Right lobe of liver (tissue), 6 donors: Measurements from ENCODE around the gene CRTC1. TPM values are rescaled to one million over a fixed set of nuclear protein-coding genes. Genes with fewer than 3 reads are reported as not detected.

Source experiments
- ATAC-seq, 4 donors: fragments of 200-7000 bp; cut with Tn5 transposase; one replicate each; pipeline ENCODE4 v1.9.1; 2020; ENCODE audit warnings: mild to moderate bottlenecking in 4 of 4, moderate library complexity in 4 of 4
- DNase-seq, 3 donors: peaks; one replicate each; pipeline ENCODE4 v3.0.0-alpha.2; 2020
- H3K27ac ChIP-seq, 3 donors: fragments of 200-600 bp; one replicate each; pipeline ENCODE4 v1.8.0; 2022
- H3K27me3 ChIP-seq, 2 donors: fragments of 200-600 bp; one replicate each; pipeline ENCODE4 v1.8.0; 2022
- H3K36me3 ChIP-seq, 4 donors: fragments of 200-600 bp; sonication (generic) in 1 of 4; one replicate each; pipeline versions ENCODE4 v1.5.1 to v1.8.0; 2017 to 2022; ENCODE audit warnings: control low read depth in 1 of 4
- H3K4me1 ChIP-seq, 4 donors: fragments of 200-600 bp; sonication (generic) in 1 of 4; one replicate each; pipeline versions ENCODE4 v1.5.1 to v1.8.0; 2017 to 2022; ENCODE audit warnings: control low read depth in 1 of 4
- H3K4me3 ChIP-seq, 3 donors: fragments of 200-600 bp; one replicate each; pipeline ENCODE4 v1.8.0; 2022
- H3K9me3 ChIP-seq, 4 donors: fragments of 200-600 bp; sonication (generic) in 1 of 4; one replicate each; pipeline versions ENCODE4 v1.5.1 to v1.8.0; 2017 to 2022; ENCODE audit warnings: control low read depth in 1 of 4
- POLR2A ChIP-seq: fragments of 450-650 bp; IDR thresholded peaks from one replicate; pipeline ENCODE4 v1.6.1; 2017; ENCODE audit warnings: antibody characterized with exemption, mild to moderate bottlenecking
- WGBS: methylation state at CpG from one replicate; pipeline ENCODE4 v1.1.6; 2018; ENCODE audit warnings: low coverage, low lambda C conversion rate; ENCODE audit not compliant: insufficient coverage; ENCODE audit errors: missing lambda C conversion rate; 5-methylcytosine and 5-hydroxymethylcytosine counted together
- intact Hi-C, 2 donors: fragments of 100-400 bp; cut with DNase I; formaldehyde crosslinking; loops; one replicate each; pipeline versions ENCODE4 v1.11.2 to v1.14.1; 2022
- total RNA-seq, 6 experiments: library from RNA; depleted of rRNA in 2 of 6; stranded (reverse); fragments of >200 nt in 2 of 6; fragmentation: NEBNext Ultra II Directional in 3 of 6; extraction: Animal tissue kit (Norgen Biotek cat#: 25700) in 3 of 6; gene quantifications; one replicate each; pipeline versions ENCODE4 v1.1.0 to v1.2.4, GENCODE V29; 2016 to 2023
- TF ChIP-seq, protein P1 (sequence below), 4 donors: fragments of 200-600 bp in 3 of 4; fragments of 450-650 bp in 1 of 4; IDR thresholded peaks; one replicate each; pipeline versions ENCODE4 v1.5.1 to v1.8.0; 2016 to 2022; ENCODE audit warnings: antibody characterized with exemption in 4 of 4, mild to moderate bottlenecking in 2 of 4
- donor health status: DM: no; HTN: yes; CAD: no.
- donor health status: DM: no; HTN: no; CAD: no.
- donor health status: DM: no; HTN: no; CAD: no.
- donor health status: DM: no; HTN: yes; CAD: no.
- donor health status: DM: no; HTN: yes; CAD: no.

CRTC1 gene
- total RNA-seq, 6 experiments from 2014 or later, result 1.7 to 7.2 (median 4.9) TPM

DNA sequence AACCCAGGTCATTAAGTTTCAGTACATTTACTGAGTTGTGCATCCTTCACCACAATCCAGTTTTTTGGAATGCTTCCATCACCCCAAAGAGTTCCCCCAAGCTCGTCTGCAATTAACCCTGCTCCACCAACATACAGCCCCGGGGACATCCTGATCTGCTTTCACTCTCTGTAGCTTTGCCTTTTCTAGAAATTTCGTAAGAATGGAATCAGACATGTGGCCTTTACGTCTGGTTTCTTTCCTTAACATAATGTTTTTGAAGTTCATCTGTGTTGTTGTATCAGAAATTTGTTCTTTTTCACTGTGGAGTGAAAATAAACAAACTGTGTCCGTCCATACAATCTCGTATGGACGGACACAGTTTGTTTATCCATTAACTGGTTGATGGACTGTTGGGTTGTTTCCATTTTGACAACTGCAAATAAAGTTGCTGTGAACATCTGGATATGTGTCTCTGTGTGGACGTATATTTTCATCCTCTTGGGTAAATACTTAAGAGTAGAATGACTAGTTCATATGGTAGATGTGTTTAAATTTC, 43.7 kb upstream of the CRTC1 start:
- Histone ChIP-seq H3K4me1 (peaks cover 0 to 10% (median 0%) of the 10 kb centered on the region in 4 donors), H3K4me3 (no peak overlapping the region), H3K27ac (no peak overlapping the region), H3K9me3 (no peaks in the 10 kb centered on the region), H3K27me3 (no peaks in the 10 kb centered on the region), H3K36me3 (no peaks in the 10 kb centered on the region)
- 63% methylated on average over 8 of the region's 8 CpGs for WGBS
- intact Hi-C loops, result no loop called here
- DNase-seq (no peak), ATAC-seq (no peak)
- TF ChIP-seq, protein P1, sequence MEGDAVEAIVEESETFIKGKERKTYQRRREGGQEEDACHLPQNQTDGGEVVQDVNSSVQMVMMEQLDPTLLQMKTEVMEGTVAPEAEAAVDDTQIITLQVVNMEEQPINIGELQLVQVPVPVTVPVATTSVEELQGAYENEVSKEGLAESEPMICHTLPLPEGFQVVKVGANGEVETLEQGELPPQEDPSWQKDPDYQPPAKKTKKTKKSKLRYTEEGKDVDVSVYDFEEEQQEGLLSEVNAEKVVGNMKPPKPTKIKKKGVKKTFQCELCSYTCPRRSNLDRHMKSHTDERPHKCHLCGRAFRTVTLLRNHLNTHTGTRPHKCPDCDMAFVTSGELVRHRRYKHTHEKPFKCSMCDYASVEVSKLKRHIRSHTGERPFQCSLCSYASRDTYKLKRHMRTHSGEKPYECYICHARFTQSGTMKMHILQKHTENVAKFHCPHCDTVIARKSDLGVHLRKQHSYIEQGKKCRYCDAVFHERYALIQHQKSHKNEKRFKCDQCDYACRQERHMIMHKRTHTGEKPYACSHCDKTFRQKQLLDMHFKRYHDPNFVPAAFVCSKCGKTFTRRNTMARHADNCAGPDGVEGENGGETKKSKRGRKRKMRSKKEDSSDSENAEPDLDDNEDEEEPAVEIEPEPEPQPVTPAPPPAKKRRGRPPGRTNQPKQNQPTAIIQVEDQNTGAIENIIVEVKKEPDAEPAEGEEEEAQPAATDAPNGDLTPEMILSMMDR (IDR thresholded peaks at IDR 0.05), result no peak
- no peak for TF ChIP-seq POLR2A

DNA sequence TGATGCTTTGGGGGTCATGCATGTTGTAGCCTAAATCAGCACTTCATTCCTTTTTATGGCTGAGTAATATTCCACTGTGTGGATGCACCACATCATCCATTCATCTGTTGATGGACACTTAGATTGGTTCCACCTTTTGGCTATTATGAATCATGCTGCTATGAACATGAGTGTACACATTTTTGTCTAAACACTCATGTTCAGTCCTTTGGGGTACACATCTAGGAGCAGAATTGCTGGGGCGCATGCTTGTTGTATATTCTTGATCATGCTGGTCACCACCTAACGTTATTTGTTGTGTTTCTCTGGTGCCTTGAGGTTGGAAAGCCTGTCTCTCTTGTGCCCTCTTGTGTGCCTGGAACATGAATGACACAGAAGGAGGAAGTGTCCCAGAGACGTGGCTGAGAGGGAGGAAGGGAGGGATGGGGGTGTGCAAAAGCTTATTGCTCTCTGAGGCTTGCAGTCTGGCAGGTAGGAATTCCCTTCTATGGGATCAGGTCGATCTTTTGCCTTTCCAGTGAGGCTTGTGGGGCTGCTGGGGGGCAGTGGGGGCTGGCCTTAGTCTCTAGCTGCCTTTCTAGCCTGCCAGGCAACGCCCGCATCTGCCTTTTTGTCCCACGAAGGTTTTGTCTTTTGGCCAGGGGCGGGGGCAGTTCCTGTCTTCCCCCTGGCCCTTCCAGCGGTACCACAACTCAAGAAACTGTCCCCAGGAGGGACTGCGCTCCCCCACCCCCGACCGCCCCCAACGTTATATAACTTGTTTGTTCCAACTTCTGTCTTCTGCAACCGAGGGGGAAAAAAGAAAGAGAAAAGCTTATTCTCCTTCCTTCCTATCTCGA, 39.1 kb upstream of the CRTC1 start:
- H3K27ac ChIP-seq, result no peak overlapping the region
- ATAC-seq, result peak; percentile 28 to 62 (median 42)

DNA sequence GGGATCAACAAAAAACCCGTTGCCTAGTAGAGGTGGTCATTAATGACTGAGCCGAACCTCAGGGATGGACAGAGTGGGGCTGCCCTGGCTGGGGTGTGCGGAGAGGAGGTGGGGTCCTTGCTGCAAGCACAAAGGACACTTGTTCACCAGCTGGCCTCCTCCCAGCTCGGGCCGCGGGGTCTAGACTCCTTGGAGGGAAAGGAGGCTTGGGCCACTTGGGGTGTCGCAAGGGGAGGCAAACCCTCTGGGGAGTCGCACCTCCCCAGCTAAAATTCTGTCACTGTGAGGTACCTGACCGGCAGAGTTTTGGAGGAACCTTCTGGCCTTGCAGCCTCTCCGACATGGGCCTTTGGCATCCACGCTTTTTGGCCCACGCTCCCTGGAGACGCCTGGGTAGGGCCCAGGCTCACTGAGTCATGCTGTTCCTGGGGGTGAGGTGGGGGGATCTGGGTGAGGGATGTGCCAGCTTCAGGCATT, 38.4 kb upstream of the CRTC1 start:
- DNase-seq, result no peak
- TF ChIP-seq POLR2A, result no peak
- TF ChIP-seq, protein P1 (IDR thresholded peaks at IDR 0.05), result no peak
- Histone ChIP-seq H3K9me3 (no peaks in the 10 kb centered on the region), H3K27ac (no peak overlapping the region), H3K27me3 (no peaks in the 10 kb centered on the region), H3K4me3 (no peak overlapping the region), H3K4me1 (no peaks in the 10 kb centered on the region), H3K36me3 (no peaks in the 10 kb centered on the region)
- no peak for ATAC-seq
- intact Hi-C loops, result no loop called here
- 71% methylated on average over 3 of the region's 13 CpGs for WGBS

More for the DNA sequence above, 39.1 kb upstream of the CRTC1 start:
- no peak for DNase-seq
- H3K4me3 ChIP-seq, result no peak overlapping the region
- H3K4me1 ChIP-seq, result no peaks in the 10 kb centered on the region
- no peaks in the 10 kb centered on the region for H3K36me3 ChIP-seq
- TF ChIP-seq, protein P1 (IDR thresholded peaks at IDR 0.05), result no peak
- no peak for TF ChIP-seq POLR2A
- H3K27me3 ChIP-seq, result no peaks in the 10 kb centered on the region
- WGBS, result 59% methylated on average over 11 of the region's 15 CpGs
- H3K9me3 ChIP-seq, result no peaks in the 10 kb centered on the region
- intact Hi-C loops, result no loop called here

DNA sequence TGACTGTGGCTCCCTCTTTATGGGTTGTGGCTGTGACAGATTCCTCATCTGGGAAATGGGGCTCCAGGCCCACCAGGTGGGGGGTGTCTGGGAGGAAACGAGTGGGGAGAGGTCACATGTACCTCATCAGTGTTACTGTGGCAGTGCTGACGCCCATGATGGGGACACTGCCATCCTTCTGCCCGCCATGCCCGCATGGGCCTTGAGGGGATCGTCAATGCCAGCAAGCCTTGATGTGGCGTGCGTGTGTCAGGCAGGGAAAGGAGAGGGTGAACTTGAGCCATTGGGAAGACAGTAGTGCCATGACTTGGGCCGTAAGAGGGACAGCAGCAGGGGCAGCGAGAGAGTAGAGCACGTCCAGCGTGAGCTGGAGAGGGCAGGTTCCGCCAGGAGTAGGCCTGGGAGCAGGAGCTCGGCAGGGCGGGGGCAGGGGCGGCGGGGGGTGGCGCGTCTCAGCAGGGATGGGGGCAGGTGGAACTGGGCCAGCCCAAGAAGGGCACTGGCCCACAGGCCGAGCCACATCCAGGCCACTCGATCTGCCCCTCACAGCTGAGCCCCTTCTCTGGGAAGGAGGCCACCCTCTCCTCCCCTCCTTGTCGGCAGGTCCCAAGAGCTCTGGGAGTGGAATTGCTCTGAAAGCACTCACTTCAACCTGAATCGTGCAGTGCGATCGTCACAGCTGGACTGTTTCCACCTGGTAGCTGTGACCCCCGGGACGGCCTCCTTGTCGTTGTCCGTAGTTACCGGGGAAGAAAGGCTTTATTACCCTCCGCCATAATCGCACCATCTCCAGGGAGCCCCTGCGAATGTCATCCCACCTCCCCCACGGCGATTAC, 36.7 kb upstream of the CRTC1 start:
- intact Hi-C loops, result no loop called here
- no peaks in the 10 kb centered on the region for H3K36me3 ChIP-seq
- 100% methylated on average over 3 of the region's 34 CpGs for WGBS
- DNase-seq (no peak), ATAC-seq (no peak)
- H3K4me3 ChIP-seq, result no peak overlapping the region
- no peak for TF ChIP-seq POLR2A
- TF ChIP-seq, protein P1 (IDR thresholded peaks at IDR 0.05), result no peak
- no peaks in the 10 kb centered on the region for H3K9me3 ChIP-seq
- no peak overlapping the region for H3K27ac ChIP-seq
- no peaks in the 10 kb centered on the region for H3K27me3 ChIP-seq
- no peaks in the 10 kb centered on the region for H3K4me1 ChIP-seq
